ENCODE measurements around the gene ITIH3.

DNA sequence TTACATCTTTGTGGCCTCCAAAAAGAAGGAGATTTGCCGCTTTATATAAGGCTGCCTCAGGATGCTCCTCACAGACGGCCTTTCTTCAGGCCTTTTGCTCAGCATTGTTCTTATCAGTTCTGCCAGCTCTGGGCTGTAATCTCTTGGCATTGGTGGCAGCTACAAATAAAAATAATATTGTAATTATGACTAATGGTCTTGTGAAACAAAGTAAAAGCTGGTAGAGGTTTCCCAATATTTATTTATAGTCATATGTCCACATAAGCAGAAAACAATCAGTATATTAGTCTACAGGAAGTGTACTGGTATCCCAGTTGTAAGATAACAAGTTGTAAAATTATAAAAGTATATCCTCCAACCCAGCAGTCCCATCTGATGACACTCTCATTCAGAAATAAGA lies 31.1 kb upstream of the ITIH3 start:
- TF ChIP-seq CTCF (IDR thresholded peaks at IDR 0.05) (no peak), EP300 (IDR thresholded peaks at IDR 0.05) (no peak), POLR2A (IDR thresholded peaks at IDR 0.05; ENCODE audit: low read depth) (no peak), POLR2AphosphoS5 (IDR thresholded peaks at IDR 0.05) (no peak)

Measured in esophagus muscularis mucosa (tissue), 4 donors.